PC-3 (cell line): ENCODE results near the gene CDKL4.

ENCODE experiments used
- EZH2 ChIP-seq: fragments of 300-600 bp; sonication (generic); IDR thresholded peaks from one replicate; pipeline ENCODE4 v1.6.1; 2017; ENCODE audit warnings: antibody characterized with exemption, mild to moderate bottlenecking, low read length; ENCODE audit not compliant: unreplicated experiment
- EZH2phosphoT487 ChIP-seq: fragments of 300-600 bp; sonication (generic); IDR thresholded peaks from 2 replicates; pipeline ENCODE4 v1.6.1; 2018; ENCODE audit warnings: mild to moderate bottlenecking, antibody characterized with exemption, low read length, borderline replicate concordance
- TF ChIP-seq, protein P1 (sequence below): fragments of 300-600 bp; sonication (generic); conservative IDR thresholded peaks from 2 replicates; pipeline ENCODE4 v1.5.1; 2017; ENCODE audit warnings: antibody characterized with exemption, low read depth, mild to moderate bottlenecking, low read length

DNA sequence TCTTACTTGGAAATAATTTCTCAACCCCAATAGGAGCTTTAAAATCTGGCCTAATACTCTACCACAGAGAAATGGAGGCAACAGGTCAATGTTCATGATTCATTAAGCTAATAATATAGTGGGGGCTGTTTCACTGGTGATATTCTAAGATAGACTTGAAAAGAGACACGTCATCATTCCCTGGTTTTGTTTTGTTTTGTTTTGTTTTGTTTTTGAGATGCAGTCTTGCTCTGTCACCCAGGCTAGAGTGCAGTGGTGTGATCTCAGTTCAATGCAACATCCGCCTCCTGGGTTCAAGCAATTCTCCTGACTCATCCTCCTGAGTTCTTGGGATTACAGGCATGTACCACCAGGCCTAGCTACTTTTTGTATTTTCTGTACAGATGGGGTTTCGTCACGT lies 85.4 kb downstream of the CDKL4 start:
- TF ChIP-seq, protein P1, sequence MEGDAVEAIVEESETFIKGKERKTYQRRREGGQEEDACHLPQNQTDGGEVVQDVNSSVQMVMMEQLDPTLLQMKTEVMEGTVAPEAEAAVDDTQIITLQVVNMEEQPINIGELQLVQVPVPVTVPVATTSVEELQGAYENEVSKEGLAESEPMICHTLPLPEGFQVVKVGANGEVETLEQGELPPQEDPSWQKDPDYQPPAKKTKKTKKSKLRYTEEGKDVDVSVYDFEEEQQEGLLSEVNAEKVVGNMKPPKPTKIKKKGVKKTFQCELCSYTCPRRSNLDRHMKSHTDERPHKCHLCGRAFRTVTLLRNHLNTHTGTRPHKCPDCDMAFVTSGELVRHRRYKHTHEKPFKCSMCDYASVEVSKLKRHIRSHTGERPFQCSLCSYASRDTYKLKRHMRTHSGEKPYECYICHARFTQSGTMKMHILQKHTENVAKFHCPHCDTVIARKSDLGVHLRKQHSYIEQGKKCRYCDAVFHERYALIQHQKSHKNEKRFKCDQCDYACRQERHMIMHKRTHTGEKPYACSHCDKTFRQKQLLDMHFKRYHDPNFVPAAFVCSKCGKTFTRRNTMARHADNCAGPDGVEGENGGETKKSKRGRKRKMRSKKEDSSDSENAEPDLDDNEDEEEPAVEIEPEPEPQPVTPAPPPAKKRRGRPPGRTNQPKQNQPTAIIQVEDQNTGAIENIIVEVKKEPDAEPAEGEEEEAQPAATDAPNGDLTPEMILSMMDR = no peak
- TF ChIP-seq EZH2 (no peak), EZH2phosphoT487 (no peak)
